Endothelial cell of umbilical vein (primary cell): Measurements from ENCODE around the gene XCL2.

Experiments used
- EZH2 ChIP-seq: IDR thresholded peaks from 2 replicates; pipeline ENCODE4 v1.6.1; 2012; ENCODE audit warnings: borderline replicate concordance, low read depth, mild to moderate bottlenecking, moderate library complexity, low read length, inconsistent platforms; ENCODE audit not compliant: severe bottlenecking
- MYC ChIP-seq: IDR thresholded peaks from one replicate; pipeline ENCODE4 v1.6.1; 2011; ENCODE audit warnings: mild to moderate bottlenecking, low read depth, low read length
- POLR2A ChIP-seq: IDR thresholded peaks from 2 replicates; pipeline ENCODE4 v1.6.1; 2012; ENCODE audit warnings: low read depth, mild to moderate bottlenecking, control low read depth, low read length
- TF ChIP-seq, protein P1 (sequence below), 2 donors: IDR thresholded peaks; 1 replicate in 1 of 2; 2 replicates in 1 of 2; pipeline ENCODE4 v1.5.1; 2011; ENCODE audit warnings: low read length in 2 of 2, mild to moderate bottlenecking in 2 of 2, moderate library complexity in 2 of 2, control low read depth in 1 of 2, inconsistent platforms in 1 of 2, low read depth in 1 of 2; ENCODE audit not compliant: insufficient read depth in 1 of 2; ENCODE audit errors: extremely low read depth in 1 of 2
- TF ChIP-seq, protein P2 (sequence below): IDR thresholded peaks from 2 replicates; pipeline ENCODE4 v1.6.1; 2011; ENCODE audit not compliant: insufficient read depth, insufficient read length

DNA sequence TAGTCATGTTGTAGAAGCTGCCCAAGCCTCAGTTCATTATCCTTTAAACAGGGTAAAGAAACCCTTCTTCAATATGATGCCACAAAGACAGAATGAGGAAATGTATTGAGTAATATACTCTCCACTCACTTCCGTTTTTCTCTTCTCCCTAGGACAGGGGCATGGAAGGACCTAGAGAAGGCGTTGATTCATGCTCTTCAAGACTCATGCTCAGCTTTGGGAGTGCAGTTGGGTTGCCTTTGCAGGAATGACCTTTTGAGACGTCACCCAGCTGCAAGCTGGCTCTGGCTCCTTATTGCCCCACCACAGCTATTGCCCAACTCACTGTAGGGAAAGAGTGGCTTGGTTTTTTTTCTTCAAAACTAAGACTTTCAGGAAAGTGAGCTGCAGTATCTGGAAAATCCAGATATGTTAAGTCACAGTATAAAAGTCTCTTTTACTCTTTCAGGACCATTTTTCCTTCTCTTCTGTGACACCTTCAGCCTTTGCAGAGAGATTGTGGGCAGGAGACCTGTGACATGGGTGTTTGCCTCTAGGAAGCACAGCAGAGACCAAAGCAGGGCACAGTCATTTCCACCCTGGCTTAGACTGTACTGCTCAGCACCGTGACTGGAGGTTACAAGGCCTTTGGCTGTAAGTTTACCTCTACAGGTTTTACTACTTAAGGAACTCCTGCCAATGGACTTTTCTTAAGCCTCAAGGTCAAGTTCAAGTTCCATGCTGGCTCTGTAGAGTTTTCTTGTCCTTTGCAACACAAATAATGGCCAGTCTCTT, 39.5 kb downstream of the XCL2 start:
- TF ChIP-seq POLR2A (no peak), MYC (no peak), EZH2 (no peak)
- TF ChIP-seq, protein P1, sequence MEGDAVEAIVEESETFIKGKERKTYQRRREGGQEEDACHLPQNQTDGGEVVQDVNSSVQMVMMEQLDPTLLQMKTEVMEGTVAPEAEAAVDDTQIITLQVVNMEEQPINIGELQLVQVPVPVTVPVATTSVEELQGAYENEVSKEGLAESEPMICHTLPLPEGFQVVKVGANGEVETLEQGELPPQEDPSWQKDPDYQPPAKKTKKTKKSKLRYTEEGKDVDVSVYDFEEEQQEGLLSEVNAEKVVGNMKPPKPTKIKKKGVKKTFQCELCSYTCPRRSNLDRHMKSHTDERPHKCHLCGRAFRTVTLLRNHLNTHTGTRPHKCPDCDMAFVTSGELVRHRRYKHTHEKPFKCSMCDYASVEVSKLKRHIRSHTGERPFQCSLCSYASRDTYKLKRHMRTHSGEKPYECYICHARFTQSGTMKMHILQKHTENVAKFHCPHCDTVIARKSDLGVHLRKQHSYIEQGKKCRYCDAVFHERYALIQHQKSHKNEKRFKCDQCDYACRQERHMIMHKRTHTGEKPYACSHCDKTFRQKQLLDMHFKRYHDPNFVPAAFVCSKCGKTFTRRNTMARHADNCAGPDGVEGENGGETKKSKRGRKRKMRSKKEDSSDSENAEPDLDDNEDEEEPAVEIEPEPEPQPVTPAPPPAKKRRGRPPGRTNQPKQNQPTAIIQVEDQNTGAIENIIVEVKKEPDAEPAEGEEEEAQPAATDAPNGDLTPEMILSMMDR (IDR thresholded peaks at IDR 0.05; ENCODE audit: extremely low read depth in 1 of 2, insufficient read depth in 1 of 2, low read depth in 1 of 2, low read length in 2 of 2), result no peak
- TF ChIP-seq, protein P2, sequence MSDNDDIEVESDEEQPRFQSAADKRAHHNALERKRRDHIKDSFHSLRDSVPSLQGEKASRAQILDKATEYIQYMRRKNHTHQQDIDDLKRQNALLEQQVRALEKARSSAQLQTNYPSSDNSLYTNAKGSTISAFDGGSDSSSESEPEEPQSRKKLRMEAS, result no peak
